Bronchial epithelial cell (primary cell): Measurements from ENCODE around the gene TMEM132C. TPM values are rescaled to one million over a fixed set of nuclear protein-coding genes. Genes with fewer than 3 reads are reported as not detected.

ENCODE experiments used
- DNase-seq: peaks from one replicate; pipeline ENCODE4 v3.0.0-alpha.2; 2010; ENCODE audit warnings: low read depth
- FAIRE-seq: peaks from 2 replicates; lab custom pipeline; 2011; peaks lifted over from hg19 to GRCh38; lab: Jason Lieb, UNC
- H3K27me3 ChIP-seq: 2 replicates; pipeline ENCODE4 v1.5.1; 2011; ENCODE audit warnings: low read length; ENCODE audit not compliant: control insufficient read depth, insufficient read depth
- H3K36me3 ChIP-seq: 2 replicates; pipeline ENCODE4 v1.5.1; 2011; ENCODE audit warnings: low read length; ENCODE audit not compliant: control insufficient read depth, insufficient read depth
- H3K4me3 ChIP-seq: 2 replicates; pipeline ENCODE4 v1.5.1; 2011; ENCODE audit warnings: mild to moderate bottlenecking, low read depth, low read length, control low read depth
- CTCF ChIP-seq: IDR thresholded peaks from 2 replicates; pipeline ENCODE4 v1.5.1; 2011; ENCODE audit warnings: mild to moderate bottlenecking, moderate library complexity, low read length, control low read depth, inconsistent platforms; ENCODE audit not compliant: insufficient read depth, severe bottlenecking
- total RNA-seq: library from RNA; depleted of rRNA; stranded (reverse); fragments of >200 nt; gene quantifications from 2 replicates; pipeline ENCODE4 v1.2.1, GENCODE V29; 2014

Gene TMEM132C
- total RNA-seq, 1 donor from 2014 or later = not detected

- no peaks in the 10 kb centered on the region for H3K27me3 ChIP-seq
- no peak for TF ChIP-seq CTCF
- H3K4me3 ChIP-seq = no peak overlapping the region
- FAIRE-seq (no peak), DNase-seq (no peak)
- no peaks in the 10 kb centered on the region for H3K36me3 ChIP-seq
Measured at GRCh38 chr12:128444598-128444997, 177.6 kb downstream of the TMEM132C start.

GRCh38 chr12:128445415-128446127 is 178.6 kb downstream of the TMEM132C start:
- DNase-seq = no peak
- no peak for TF ChIP-seq CTCF
- H3K36me3 ChIP-seq = no peaks in the 10 kb centered on the region

DNA sequence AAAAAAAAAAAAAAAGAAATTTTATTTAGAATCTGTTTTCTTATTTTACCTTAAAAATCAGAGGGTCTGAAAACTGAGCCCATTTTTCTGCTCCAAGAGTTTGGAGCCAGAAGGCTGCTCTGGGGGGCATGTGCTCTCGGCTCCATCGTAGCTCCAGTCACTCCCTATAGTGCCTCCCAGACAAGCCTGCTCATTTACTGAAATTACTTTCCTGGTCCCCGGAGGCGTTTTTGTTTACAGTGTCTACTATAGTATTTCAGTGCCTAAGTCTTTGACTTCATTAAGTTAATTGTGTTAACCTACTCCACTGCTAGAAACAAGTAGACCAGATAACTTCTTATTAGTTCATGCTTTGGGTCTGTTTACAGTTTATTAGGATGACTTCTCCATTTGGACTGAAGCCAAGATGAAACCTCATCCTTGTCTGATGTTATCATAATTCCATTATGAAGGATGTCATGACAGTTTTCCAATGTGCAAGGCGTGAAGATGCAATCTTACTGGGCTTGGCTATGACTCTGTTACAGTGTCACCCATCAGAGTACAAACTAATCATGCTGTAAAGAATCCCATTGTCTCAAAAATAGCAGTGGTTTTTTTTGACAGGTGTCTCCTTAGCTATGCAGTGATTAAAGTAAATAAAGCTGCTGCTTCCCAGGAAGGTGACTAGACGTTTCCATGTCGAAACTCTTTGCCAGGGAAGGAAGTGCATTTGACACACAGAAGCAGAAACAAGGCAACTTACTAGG is 182.3 kb downstream of the TMEM132C start:
- no peak for TF ChIP-seq CTCF
- no peaks in the 10 kb centered on the region for H3K27me3 ChIP-seq
- no peak for FAIRE-seq
- peak; percentile 27 for DNase-seq
- H3K4me3 ChIP-seq = no peak overlapping the region
- no peaks in the 10 kb centered on the region for H3K36me3 ChIP-seq

More at GRCh38 chr12:128445415-128446127, 178.6 kb downstream of the TMEM132C start:
- no peak for FAIRE-seq
- H3K4me3 ChIP-seq = no peak overlapping the region
- no peaks in the 10 kb centered on the region for H3K27me3 ChIP-seq

- DNase-seq (no peak), FAIRE-seq (no peak)
- no peak for TF ChIP-seq CTCF
- no peaks in the 10 kb centered on the region for H3K27me3 ChIP-seq
- no peak overlapping the region for H3K4me3 ChIP-seq
- no peaks in the 10 kb centered on the region for H3K36me3 ChIP-seq
Measured at GRCh38 chr12:128450810-128451209, 183.8 kb downstream of the TMEM132C start.

- TF ChIP-seq CTCF = no peak
- Histone ChIP-seq H3K4me3 (no peak overlapping the region), H3K36me3 (no peaks in the 10 kb centered on the region), H3K27me3 (no peaks in the 10 kb centered on the region)
- DNase-seq = no peak
- FAIRE-seq = no peak
Measured at GRCh38 chr12:128455851-128456250, 188.9 kb downstream of the TMEM132C start.
